Body of pancreas (tissue), 4 donors: ENCODE data around the gene GNLY. TPM values are rescaled to one million over a fixed set of nuclear protein-coding genes. Genes with fewer than 3 reads are reported as not detected.

ENCODE experiments used
- ATAC-seq: fragments of 150-250 bp; one replicate; pipeline ENCODE4 v1.9.1; 2016
- DNase-seq, 4 donors: peaks; one replicate each; pipeline ENCODE4 v3.0.0-alpha.2; 2019
- H3K27ac ChIP-seq, 4 donors: fragments of 200-600 bp; sonication (generic); 1 replicate in 3 of 4; 2 replicates in 1 of 4; pipeline versions ENCODE4 v1.5.1 to v1.6.1; 2016 to 2019; ENCODE audit warnings: mild to moderate bottlenecking in 1 of 4, mixed read lengths in 1 of 4, moderate library complexity in 1 of 4
- H3K27me3 ChIP-seq, 2 donors: fragments of 200-600 bp; sonication (generic); one replicate each; pipeline ENCODE4 v1.6.0; 2016; ENCODE audit warnings: mild to moderate bottlenecking in 1 of 2
- H3K36me3 ChIP-seq, 2 donors: fragments of 200-600 bp; sonication (generic); replicated peaks in 1 of 2; 2 replicates each; pipeline ENCODE4 v1.5.1; 2016; ENCODE audit warnings: low read depth in 2 of 2; ENCODE audit not compliant: insufficient read depth in 1 of 2
- H3K4me1 ChIP-seq: fragments of 200-600 bp; sonication (generic); one replicate; pipeline ENCODE4 v1.6.0; 2016
- H3K4me3 ChIP-seq, 2 donors: fragments of 200-600 bp; sonication (generic); 1 replicate in 1 of 2; 2 replicates in 1 of 2; pipeline ENCODE4 v1.5.1; 2016 to 2019
- H3K9me3 ChIP-seq, 3 donors: fragments of 200-600 bp; sonication (generic); 1 replicate in 2 of 3; 2 replicates in 1 of 3; pipeline ENCODE4 v1.5.1; 2016
- CTCF ChIP-seq, 7 experiments: fragments of 450-650 bp in 4 of 7; fragments of 200-600 bp in 3 of 7; sonication (generic) in 3 of 7; IDR thresholded peaks; one replicate each; pipeline ENCODE4 v1.5.1; 2016 to 2019; ENCODE audit warnings: antibody characterized with exemption in 7 of 7
- POLR2A ChIP-seq, 3 donors: fragments of 450-650 bp; IDR thresholded peaks; one replicate each; pipeline ENCODE4 v1.6.1; 2016; ENCODE audit warnings: antibody characterized with exemption in 3 of 3, mild to moderate bottlenecking in 2 of 3
- WGBS, 2 donors: methylation state at CpG; one replicate each; pipeline ENCODE4 v1.1.5; 2017; 5-methylcytosine and 5-hydroxymethylcytosine counted together
- intact Hi-C: fragments of 100-400 bp; cut with DNase I; formaldehyde crosslinking; loops from one replicate; pipeline ENCODE4 v1.15.1; 2023
- total RNA-seq, 2 donors: library from RNA; depleted of rRNA; stranded (reverse); fragments of >200 nt; gene quantifications; one replicate each; pipeline ENCODE4 v1.1.0, GENCODE V29; 2016

The GNLY gene
- total RNA-seq, 2 donors from 2014 or later, result 5.6 TPM; not detected in 1

GRCh38 chr2:85673716-85674375 lies 20.3 kb upstream of the GNLY start:
- Histone ChIP-seq H3K4me3 (no peak overlapping the region), H3K27me3 (no peaks in the 10 kb centered on the region), H3K36me3 (no peaks in the 10 kb centered on the region), H3K9me3 (no peaks in the 10 kb centered on the region), H3K27ac (no peak overlapping the region), H3K4me1 (peaks cover 6% of the 10 kb centered on the region)
- no peak for DNase-seq
- no peak for ATAC-seq
- intact Hi-C loops, result no loop called here
- 72 to 77% methylated on average over 11 of the region's 11 CpGs for WGBS, 2 donors
- TF ChIP-seq POLR2A (IDR thresholded peaks at IDR 0.05), result no peak
- TF ChIP-seq CTCF (IDR thresholded peaks at IDR 0.05), result no peak

GRCh38 chr2:85674417-85674816 lies 19.7 kb upstream of the GNLY start:
- WGBS, 2 donors, result 79 to 96% methylated on average over 2 of the region's 2 CpGs
- H3K4me3 ChIP-seq, result no peak overlapping the region
- H3K4me1 ChIP-seq, result peaks cover 11% of the 10 kb centered on the region
- H3K27me3 ChIP-seq, result no peaks in the 10 kb centered on the region
- no peak overlapping the region for H3K27ac ChIP-seq
- DNase-seq, result no peak
- intact Hi-C loops, result no loop called here
- TF ChIP-seq POLR2A (IDR thresholded peaks at IDR 0.05) (no peak), CTCF (IDR thresholded peaks at IDR 0.05) (no peak)
- H3K9me3 ChIP-seq, result no peaks in the 10 kb centered on the region
- no peaks in the 10 kb centered on the region for H3K36me3 ChIP-seq
- no peak for ATAC-seq

GRCh38 chr2:85675427-85675826 lies 18.7 kb upstream of the GNLY start:
- Histone ChIP-seq H3K27ac (no peak overlapping the region), H3K36me3 (no peaks in the 10 kb centered on the region), H3K27me3 (no peaks in the 10 kb centered on the region), H3K9me3 (no peaks in the 10 kb centered on the region), H3K4me3 (no peak overlapping the region), H3K4me1 (peaks cover 12% of the 10 kb centered on the region)
- ATAC-seq (no peak), DNase-seq (no peak)
- WGBS, 2 donors, result 73 to 88% methylated on average over 5 to 6 of the region's 6 CpGs
- TF ChIP-seq CTCF (IDR thresholded peaks at IDR 0.05) (no peak), POLR2A (IDR thresholded peaks at IDR 0.05) (no peak)
- intact Hi-C loops, result no loop called here

- no peak overlapping the region for H3K27ac ChIP-seq
- DNase-seq, result no peak
- no peak overlapping the region for H3K4me3 ChIP-seq
- no peaks in the 10 kb centered on the region for H3K27me3 ChIP-seq
- intact Hi-C loops, result no loop called here
- ATAC-seq, result no peak
- peaks cover 12% of the 10 kb centered on the region for H3K4me1 ChIP-seq
- no peaks in the 10 kb centered on the region for H3K36me3 ChIP-seq
- H3K9me3 ChIP-seq, result no peaks in the 10 kb centered on the region
- TF ChIP-seq POLR2A (IDR thresholded peaks at IDR 0.05), result no peak
- TF ChIP-seq CTCF (IDR thresholded peaks at IDR 0.05), result no peak
- 60 to 69% methylated on average over 6 of the region's 6 CpGs for WGBS, 2 donors
Observed at GRCh38 chr2:85675866-85676548, 18.2 kb upstream of the GNLY start.

DNA sequence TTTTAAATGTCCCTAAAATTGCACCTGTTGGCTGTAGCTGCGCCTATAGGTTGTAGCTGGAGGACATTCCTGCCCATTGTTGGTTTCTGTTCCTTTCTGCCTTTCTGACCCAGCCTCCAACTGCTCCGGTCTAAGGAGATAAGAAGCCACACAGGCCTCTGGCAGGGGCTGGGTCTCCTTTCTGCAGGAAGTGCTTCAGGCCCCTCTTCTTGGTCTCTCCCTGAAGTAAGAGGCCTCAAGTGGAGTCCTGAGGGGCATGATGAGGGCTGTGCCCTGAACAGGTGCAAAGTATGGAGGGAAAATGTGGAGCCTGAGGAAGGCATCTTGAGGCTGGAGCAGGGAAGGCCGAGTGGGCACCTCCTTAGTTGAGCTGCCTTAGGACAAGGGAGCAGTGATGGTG lies 15.8 kb upstream of the GNLY start:
- DNase-seq, result no peak
- intact Hi-C loops, result no loop called here
- 52 to 58% methylated on average over 3 of the region's 3 CpGs for WGBS, 2 donors
- peak overlapping the region in 1 of 4 donors; percentile 62 for H3K27ac ChIP-seq
- TF ChIP-seq CTCF (IDR thresholded peaks at IDR 0.05) (no peak), POLR2A (IDR thresholded peaks at IDR 0.05) (no peak)
- H3K27me3 ChIP-seq, result no peaks in the 10 kb centered on the region
- no peaks in the 10 kb centered on the region for H3K36me3 ChIP-seq
- peaks cover 12% of the 10 kb centered on the region for H3K4me1 ChIP-seq
- H3K4me3 ChIP-seq, result no peak overlapping the region
- no peak for ATAC-seq
- no peaks in the 10 kb centered on the region for H3K9me3 ChIP-seq
